ENCODE measurements around the gene CEBPZ. TPM values are rescaled to one million over a fixed set of nuclear protein-coding genes. Genes with fewer than 3 reads are reported as not detected.

The CEBPZ gene
- total RNA-seq, 4 donors from 2014 or later: 29.3 to 67.8 (median 39.7) TPM

DNA sequence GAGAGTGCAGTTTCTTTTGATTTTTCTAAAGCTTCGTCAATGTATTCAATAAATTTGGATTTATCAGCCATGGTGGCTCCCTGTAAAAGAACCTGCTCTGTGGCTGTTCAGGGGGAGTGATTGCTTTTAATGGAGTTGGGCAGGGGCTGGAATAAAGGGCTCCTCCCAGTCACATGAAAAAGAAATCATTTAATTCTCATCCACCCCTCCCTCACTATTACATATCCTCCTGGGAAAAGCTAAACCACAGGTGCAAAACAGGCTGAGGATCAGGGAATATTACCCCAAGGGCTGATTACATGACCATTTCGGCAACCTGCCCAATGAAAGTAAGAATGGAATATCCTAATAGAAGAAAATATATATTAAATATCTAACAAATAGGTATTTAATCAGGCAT lies 42.8 kb downstream of the CEBPZ start, which contains the start of gene SULT6B1:
Gene SULT6B1 (minus strand): TSS at position 101 of the 400 bp plus-strand sequence. CDS start 30 bp downstream, at position 71.
- TF ChIP-seq, protein P1, sequence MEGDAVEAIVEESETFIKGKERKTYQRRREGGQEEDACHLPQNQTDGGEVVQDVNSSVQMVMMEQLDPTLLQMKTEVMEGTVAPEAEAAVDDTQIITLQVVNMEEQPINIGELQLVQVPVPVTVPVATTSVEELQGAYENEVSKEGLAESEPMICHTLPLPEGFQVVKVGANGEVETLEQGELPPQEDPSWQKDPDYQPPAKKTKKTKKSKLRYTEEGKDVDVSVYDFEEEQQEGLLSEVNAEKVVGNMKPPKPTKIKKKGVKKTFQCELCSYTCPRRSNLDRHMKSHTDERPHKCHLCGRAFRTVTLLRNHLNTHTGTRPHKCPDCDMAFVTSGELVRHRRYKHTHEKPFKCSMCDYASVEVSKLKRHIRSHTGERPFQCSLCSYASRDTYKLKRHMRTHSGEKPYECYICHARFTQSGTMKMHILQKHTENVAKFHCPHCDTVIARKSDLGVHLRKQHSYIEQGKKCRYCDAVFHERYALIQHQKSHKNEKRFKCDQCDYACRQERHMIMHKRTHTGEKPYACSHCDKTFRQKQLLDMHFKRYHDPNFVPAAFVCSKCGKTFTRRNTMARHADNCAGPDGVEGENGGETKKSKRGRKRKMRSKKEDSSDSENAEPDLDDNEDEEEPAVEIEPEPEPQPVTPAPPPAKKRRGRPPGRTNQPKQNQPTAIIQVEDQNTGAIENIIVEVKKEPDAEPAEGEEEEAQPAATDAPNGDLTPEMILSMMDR (IDR thresholded peaks at IDR 0.05; ENCODE audit: low read depth): no peak

DNA sequence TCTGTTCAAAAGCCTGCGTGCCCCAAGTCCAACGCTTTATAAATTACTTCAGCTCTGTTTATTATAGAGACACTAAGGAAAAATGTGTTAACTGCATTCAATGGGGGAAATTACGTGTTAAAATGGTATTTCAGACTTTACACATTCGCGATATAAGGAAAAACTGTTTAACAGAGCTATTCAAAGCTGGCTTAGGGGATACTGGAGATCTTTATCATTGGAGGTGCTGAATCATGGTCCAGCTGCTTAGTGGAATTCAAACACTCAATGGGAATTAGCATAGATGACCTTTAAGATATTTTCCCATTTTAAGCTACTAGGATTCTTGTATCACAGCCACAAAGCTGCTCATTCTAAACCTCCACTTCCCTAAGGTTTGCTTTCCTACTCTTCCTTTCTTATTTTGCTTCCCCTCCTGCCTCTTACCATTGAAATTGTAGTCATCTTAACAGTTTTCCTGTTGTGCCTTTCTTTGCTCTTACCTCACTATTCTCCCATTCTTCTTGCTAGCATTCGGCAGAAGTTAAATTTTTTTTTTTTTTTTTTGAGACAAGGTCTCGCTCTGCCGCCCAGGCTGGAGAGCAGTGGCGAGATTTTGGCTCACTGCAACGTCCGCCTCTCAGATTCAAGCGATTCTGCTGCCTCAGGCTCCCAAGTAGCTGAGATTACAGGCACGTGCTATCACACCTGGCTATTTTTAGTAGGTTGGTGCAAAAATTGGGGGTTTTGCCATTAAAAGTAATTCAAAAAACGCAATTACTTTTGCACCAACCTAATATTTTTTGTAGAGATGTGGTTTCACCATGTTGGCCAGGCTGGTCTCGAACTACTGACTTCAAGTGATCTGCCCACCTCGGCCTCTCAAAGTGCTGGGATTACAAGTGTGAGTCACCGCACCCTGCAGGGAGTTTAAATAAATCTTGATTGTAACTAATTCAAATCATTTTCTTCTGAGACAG lies 49.4 kb downstream of the CEBPZ start:
- TF ChIP-seq, protein P1 (IDR thresholded peaks at IDR 0.05; ENCODE audit: low read depth): no peak

DNA sequence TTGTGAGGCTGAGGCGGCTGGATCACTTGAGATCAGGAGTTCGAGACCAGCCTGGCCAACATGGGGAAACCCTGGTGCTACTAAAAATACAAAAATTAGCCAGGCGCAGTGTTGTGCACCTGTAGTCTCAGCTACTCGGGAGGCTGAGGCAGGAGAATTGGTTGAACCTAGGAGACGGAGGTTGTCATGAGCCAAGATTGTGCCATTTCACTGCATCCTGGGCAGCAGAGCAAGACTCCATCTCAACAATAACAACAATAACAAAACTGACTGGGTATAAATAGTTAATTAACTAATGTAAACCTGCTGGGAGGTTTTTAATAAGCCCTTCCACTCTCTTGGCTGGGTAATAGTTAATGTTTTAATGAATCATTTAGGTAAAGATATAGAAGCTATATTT lies 50.8 kb downstream of the CEBPZ start:
- TF ChIP-seq, protein P1 (IDR thresholded peaks at IDR 0.05; ENCODE audit: low read depth): no peak

DNA sequence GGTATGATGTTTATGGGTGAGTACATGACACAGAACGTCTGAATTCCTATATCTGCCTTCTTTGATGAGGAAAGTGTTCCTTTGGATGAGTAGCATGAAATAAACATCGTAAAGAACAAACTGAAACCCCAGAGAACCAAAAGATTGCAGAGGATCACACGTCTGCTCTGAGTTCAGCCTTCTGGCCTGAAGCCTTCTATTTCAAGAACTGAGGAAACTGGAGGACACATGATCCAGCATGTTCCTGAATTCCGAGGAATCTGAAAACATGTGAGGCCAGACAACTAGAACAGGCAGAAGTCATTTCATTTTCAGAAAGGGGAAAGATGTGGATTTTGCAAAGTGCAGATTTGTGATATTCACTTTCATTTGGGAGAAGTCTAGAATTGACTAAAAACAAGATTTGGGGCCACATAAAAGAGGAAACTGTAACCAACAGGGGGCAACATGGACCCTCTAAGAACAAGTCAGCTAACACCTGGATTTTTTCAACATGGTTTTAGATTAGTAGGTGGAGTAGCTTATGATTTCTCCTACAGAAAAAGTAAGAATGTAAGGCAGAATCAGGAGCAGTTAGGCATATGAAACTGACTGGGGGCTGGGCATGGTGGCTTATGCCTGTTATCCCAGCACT lies 51.3 kb downstream of the CEBPZ start:
- TF ChIP-seq, protein P1 (IDR thresholded peaks at IDR 0.05; ENCODE audit: low read depth): no peak

DNA sequence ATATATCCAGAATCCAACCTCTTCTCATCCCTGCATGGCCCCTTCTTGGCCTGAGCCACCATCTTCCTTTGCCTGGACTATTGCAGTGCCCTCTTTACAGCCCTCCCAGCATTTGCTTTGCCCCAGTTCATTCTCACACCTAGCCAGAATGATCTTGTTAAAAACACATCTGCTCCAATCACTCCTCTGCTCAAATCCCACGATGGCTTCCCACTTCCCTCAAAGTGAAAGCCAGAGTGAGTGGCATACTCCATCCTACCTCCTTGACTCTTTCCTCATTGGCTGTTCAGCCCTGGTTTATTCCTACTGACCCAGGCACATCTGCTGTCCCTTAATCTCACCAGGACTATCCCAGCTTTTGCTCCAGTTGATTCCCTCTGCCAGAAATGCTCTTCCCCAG lies 57.7 kb downstream of the CEBPZ start:
- TF ChIP-seq, protein P1 (IDR thresholded peaks at IDR 0.05; ENCODE audit: low read depth): no peak

DNA sequence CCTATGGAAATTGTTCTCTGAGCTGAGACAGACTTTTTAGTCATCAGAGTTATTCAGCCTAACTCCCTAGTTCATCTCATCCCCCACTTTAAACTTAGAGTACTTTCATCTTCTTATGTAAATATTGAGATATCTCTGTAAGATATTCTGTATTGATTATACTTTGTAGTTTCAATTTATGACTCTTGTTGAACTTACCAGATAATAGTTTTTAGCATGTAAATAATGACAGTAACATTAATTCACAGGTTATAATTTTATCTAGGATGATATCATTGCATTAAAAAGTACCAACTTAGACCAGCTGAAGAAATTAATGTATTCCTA lies 59.8 kb downstream of the CEBPZ start:
- TF ChIP-seq, protein P1 (IDR thresholded peaks at IDR 0.05; ENCODE audit: low read depth): no peak
